Measurements from ENCODE around the gene TAGLN2.

The TAGLN2 gene

GRCh38 chr1:159877695-159878444, 47.4 kb downstream of the TAGLN2 start:
- no peak for DNase-seq (ENCODE audit: low spot score)

- DNase-seq (ENCODE audit: low spot score), result no peak
Measured at GRCh38 chr1:159873530-159874143, 51.7 kb downstream of the TAGLN2 start.

GRCh38 chr1:159872891-159873290, 52.4 kb downstream of the TAGLN2 start:
- no peak for DNase-seq (ENCODE audit: low spot score)

DNA sequence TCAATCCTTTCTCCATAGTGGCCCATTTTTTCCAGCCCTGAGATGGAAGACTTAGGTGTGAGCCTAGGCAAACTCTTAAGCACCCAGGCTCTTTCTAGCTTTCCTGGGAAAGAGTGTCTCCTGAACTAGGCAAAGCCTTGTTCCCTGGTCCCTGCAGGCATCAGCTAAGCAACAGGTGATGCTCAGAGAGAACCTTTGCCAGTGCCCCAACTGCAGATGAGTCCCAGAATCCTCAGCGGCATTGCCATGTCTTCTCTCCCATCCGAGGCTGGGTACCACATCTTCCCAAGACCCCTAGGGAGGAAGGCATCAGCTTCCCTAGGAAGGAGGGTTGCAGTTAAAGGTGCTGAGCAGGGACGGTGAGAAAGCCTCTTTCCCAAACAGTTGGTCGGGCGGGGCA, 54.6 kb downstream of the TAGLN2 start:
- DNase-seq (ENCODE audit: low spot score), result no peak

- no peak for DNase-seq (ENCODE audit: low spot score)
Measured at GRCh38 chr1:159869607-159870006, 55.7 kb downstream of the TAGLN2 start.

GRCh38 chr1:159869173-159869572, 56.1 kb downstream of the TAGLN2 start:
- DNase-seq (ENCODE audit: low spot score), result no peak

DNA sequence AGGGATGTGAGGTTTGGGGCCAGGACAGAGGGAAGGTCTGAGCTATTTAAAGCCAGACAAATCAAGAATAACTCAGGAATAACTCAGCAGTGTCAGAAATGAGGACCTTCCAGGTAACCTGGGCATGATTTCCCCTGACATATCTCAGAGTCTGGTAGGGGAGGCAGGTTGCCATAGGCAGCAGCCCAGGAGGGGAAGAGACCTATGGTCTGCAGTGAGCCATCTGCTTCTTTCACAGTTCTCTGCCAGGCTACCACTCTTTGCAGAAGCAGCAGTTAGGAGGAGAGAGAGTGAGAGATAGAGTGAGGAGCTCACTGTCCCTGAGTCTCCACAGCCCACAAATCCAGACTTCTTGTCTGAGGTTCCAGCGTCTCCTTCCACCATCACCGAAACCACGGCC, 56.5 kb downstream of the TAGLN2 start:
- no peak for DNase-seq (ENCODE audit: low spot score)

Small RNA genes lying within 50 kb of the gene (small RNA-seq; reads per million reads assigned to genes)
- gene MIR4259, result 0 reads per million in 2 experiments
